CD4-positive, alpha-beta T cell treated with Interleukin-6 at 100 ng/mL for 8 hours (primary cell): ENCODE data around the gene RAPGEF2.
"Not testable (repeated sequence)": the region's sequence is repeated elsewhere in the genome, so short reads cannot be mapped to it uniquely, and the experiment has no call there.

Experiments used
- DNase-seq: peaks from one replicate; pipeline ENCODE4 v3.0.0-alpha.2; 2020; ENCODE audit warnings: mixed read lengths, low spot score

The RAPGEF2 gene

GRCh38 chr4:159240046-159240445 is 137.2 kb downstream of the RAPGEF2 start:
- DNase-seq = no peak

- DNase-seq = no peak
Observed at GRCh38 chr4:159240687-159241086, 137.8 kb downstream of the RAPGEF2 start.

GRCh38 chr4:159242427-159242826 is 139.5 kb downstream of the RAPGEF2 start:
- DNase-seq = no peak

- DNase-seq = no peak
Observed at GRCh38 chr4:159248384-159249178, 145.7 kb downstream of the RAPGEF2 start.

- no peak for DNase-seq
Observed at GRCh38 chr4:159250751-159251325, 148.0 kb downstream of the RAPGEF2 start.

GRCh38 chr4:159251580-159251979 is 148.7 kb downstream of the RAPGEF2 start:
- not testable (repeated sequence) for DNase-seq

- no peak for DNase-seq
Observed at GRCh38 chr4:159252491-159252890, 149.6 kb downstream of the RAPGEF2 start.

- DNase-seq = no peak
Observed at GRCh38 chr4:159256037-159256436, 153.2 kb downstream of the RAPGEF2 start.

GRCh38 chr4:159258889-159259560 is 156.1 kb downstream of the RAPGEF2 start:
- no peak for DNase-seq

- DNase-seq = no peak
Observed at GRCh38 chr4:159264057-159264456, 161.2 kb downstream of the RAPGEF2 start.

GRCh38 chr4:159266981-159267868 is 164.3 kb downstream of the RAPGEF2 start:
- no peak for DNase-seq

GRCh38 chr4:159267869-159268285 is 165.0 kb downstream of the RAPGEF2 start:
- no peak for DNase-seq

- no peak for DNase-seq
Observed at GRCh38 chr4:159268607-159269006, 165.7 kb downstream of the RAPGEF2 start.

GRCh38 chr4:159269116-159269515 is 166.2 kb downstream of the RAPGEF2 start:
- DNase-seq = no peak

- no peak for DNase-seq
Observed at GRCh38 chr4:159269956-159270355, 167.1 kb downstream of the RAPGEF2 start.

GRCh38 chr4:159271856-159272255 is 169.0 kb downstream of the RAPGEF2 start:
- no peak for DNase-seq

- DNase-seq = no peak
Observed at GRCh38 chr4:159272273-159273140, 169.6 kb downstream of the RAPGEF2 start.

GRCh38 chr4:159273141-159273438 is 170.2 kb downstream of the RAPGEF2 start:
- no peak for DNase-seq

- DNase-seq = no peak
Observed at GRCh38 chr4:159273841-159274240, 171.0 kb downstream of the RAPGEF2 start.

GRCh38 chr4:159278399-159278798 is 175.5 kb downstream of the RAPGEF2 start:
- DNase-seq = no peak

GRCh38 chr4:159279084-159279483 is 176.2 kb downstream of the RAPGEF2 start:
- no peak for DNase-seq
